Endothelial cell of umbilical vein (primary cell): Measurements from ENCODE around the gene AS3MT. TPM values are rescaled to one million over a fixed set of nuclear protein-coding genes. Genes with fewer than 3 reads are reported as not detected.

Experiments used
- BruUV-seq: library from RNA; stranded (reverse); fragments of 400-500 nt; replicated peaks from 2 replicates; lab custom pipeline; 2021; lab: Mats Ljungman, UMichigan
- CTCF ChIA-PET: fragments of 300-600, 350-600 bp; sonication (Branson Sonifier 250); formaldehyde crosslinking; loops from one replicate; lab custom pipeline; 2021; ENCODE audit warnings: antibody characterized with exemption, inconsistent platforms; lab: Charles Lee
- POLR2A ChIA-PET: fragments of 300-600, 350-600 bp; sonication (Branson Sonifier 250); formaldehyde crosslinking; loops from one replicate; lab custom pipeline; 2021; ENCODE audit warnings: antibody characterized with exemption, inconsistent platforms; lab: Charles Lee
- DNase-seq: peaks from one replicate; pipeline ENCODE4 v3.0.0-alpha.2; 2011; ENCODE audit warnings: low read depth, low spot score
- FAIRE-seq: peaks from 2 replicates; lab custom pipeline; 2011; peaks lifted over from hg19 to GRCh38; lab: Jason Lieb, UNC
- H2AFZ ChIP-seq: 2 replicates; pipeline ENCODE4 v1.6.0; 2012; ENCODE audit warnings: low read depth, low read length, control low read depth, inconsistent platforms
- H3K27ac ChIP-seq: 2 replicates; pipeline ENCODE4 v1.5.1; 2011; ENCODE audit warnings: low read depth, mild to moderate bottlenecking, control low read depth, low read length, moderate library complexity; ENCODE audit not compliant: insufficient read depth
- H3K27me3 ChIP-seq, 2 experiments: 2 replicates each; pipeline versions ENCODE4 v1.6.0 to v1.6.1; 2011; ENCODE audit warnings: low read length in 2 of 2, mixed read lengths in 1 of 2; ENCODE audit not compliant: control insufficient read depth in 2 of 2, insufficient read depth in 2 of 2
- H3K36me3 ChIP-seq, 2 experiments: 2 replicates in 1 of 2; 3 replicates in 1 of 2; pipeline ENCODE4 v1.5.1; 2011; ENCODE audit warnings: low read length in 2 of 2, mild to moderate bottlenecking in 1 of 2, moderate library complexity in 1 of 2; ENCODE audit not compliant: control insufficient read depth in 2 of 2, insufficient read depth in 2 of 2; ENCODE audit errors: extremely low read depth in 1 of 2
- H3K4me1 ChIP-seq: 3 replicates; pipeline ENCODE4 v1.5.1; 2011; ENCODE audit warnings: mild to moderate bottlenecking, low read length; ENCODE audit not compliant: control insufficient read depth, insufficient read depth; ENCODE audit errors: extremely low read depth
- H3K4me2 ChIP-seq: 2 replicates; pipeline ENCODE4 v1.6.1; 2011; ENCODE audit warnings: low read length, control low read depth, mixed read lengths; ENCODE audit not compliant: insufficient read depth
- H3K4me3 ChIP-seq, 3 experiments: fragments of 200-600 bp in 1 of 3; sonication (generic), shearing (Covaris generic) in 1 of 3; replicated peaks in 1 of 3; 2 replicates each; pipeline ENCODE4 v1.5.1; 2011 to 2016; ENCODE audit warnings: control low read depth in 3 of 3, low read length in 3 of 3, mild to moderate bottlenecking in 2 of 3, inconsistent platforms in 1 of 3, low read depth in 1 of 3, moderate library complexity in 1 of 3; ENCODE audit not compliant: insufficient read depth in 1 of 3
- H3K79me2 ChIP-seq: 2 replicates; pipeline ENCODE4 v1.6.0; 2012; ENCODE audit warnings: low read length, inconsistent platforms; ENCODE audit not compliant: control insufficient read depth, insufficient read depth
- H3K9ac ChIP-seq: replicated peaks from 2 replicates; pipeline ENCODE3; 2011; ENCODE audit warnings: low read length, control low read depth; ENCODE audit not compliant: insufficient read depth; ENCODE audit errors: extremely low read depth
- H3K9me1 ChIP-seq: replicated peaks from 3 replicates; pipeline ENCODE4 v1.6.0; 2011; ENCODE audit warnings: mild to moderate bottlenecking, low read length; ENCODE audit not compliant: control insufficient read depth, insufficient read depth; ENCODE audit errors: extremely low read depth
- H3K9me3 ChIP-seq: replicated peaks from 2 replicates; pipeline ENCODE4 v1.5.1; 2012; ENCODE audit warnings: low read length, inconsistent platforms; ENCODE audit not compliant: control insufficient read depth, insufficient read depth
- H4K20me1 ChIP-seq: replicated peaks from 2 replicates; pipeline ENCODE3; 2011; ENCODE audit warnings: mild to moderate bottlenecking, low read length; ENCODE audit not compliant: control insufficient read depth, insufficient read depth; ENCODE audit errors: extremely low read depth
- CTCF ChIP-seq, 2 donors: IDR thresholded peaks; 1 replicate in 1 of 2; 2 replicates in 1 of 2; pipeline ENCODE4 v1.5.1; 2011; ENCODE audit warnings: low read length in 2 of 2, mild to moderate bottlenecking in 2 of 2, moderate library complexity in 2 of 2, control low read depth in 1 of 2, inconsistent platforms in 1 of 2, low read depth in 1 of 2; ENCODE audit not compliant: insufficient read depth in 1 of 2; ENCODE audit errors: extremely low read depth in 1 of 2
- EZH2 ChIP-seq: IDR thresholded peaks from 2 replicates; pipeline ENCODE4 v1.6.1; 2012; ENCODE audit warnings: borderline replicate concordance, low read depth, mild to moderate bottlenecking, moderate library complexity, low read length, inconsistent platforms; ENCODE audit not compliant: severe bottlenecking
- FOS ChIP-seq: IDR thresholded peaks from 2 replicates; pipeline ENCODE4 v1.6.1; 2011; ENCODE audit warnings: mild to moderate bottlenecking, low read length, moderate library complexity, borderline replicate concordance; ENCODE audit not compliant: insufficient read depth
- GATA2 ChIP-seq: IDR thresholded peaks from 2 replicates; pipeline ENCODE4 v1.7.0; 2011; ENCODE audit warnings: low read depth, mild to moderate bottlenecking, moderate library complexity, mixed read lengths, low read length; ENCODE audit not compliant: insufficient read length, insufficient read depth
- JUN ChIP-seq: IDR thresholded peaks from 2 replicates; pipeline ENCODE4 v1.6.1; 2011; ENCODE audit warnings: borderline replicate concordance, low read depth; ENCODE audit not compliant: insufficient read length, insufficient read depth
- MYC ChIP-seq: IDR thresholded peaks from one replicate; pipeline ENCODE4 v1.6.1; 2011; ENCODE audit warnings: mild to moderate bottlenecking, low read depth, low read length
- POLR2A ChIP-seq: IDR thresholded peaks from 2 replicates; pipeline ENCODE4 v1.6.1; 2012; ENCODE audit warnings: low read depth, mild to moderate bottlenecking, control low read depth, low read length
- POLR2AphosphoS5 ChIP-seq: IDR thresholded peaks from 2 replicates; pipeline ENCODE4 v1.6.1; 2012; ENCODE audit warnings: low read depth, mild to moderate bottlenecking, control low read depth, low read length, moderate library complexity; ENCODE audit not compliant: insufficient read depth
- dilution Hi-C: fragments of 300-500 bp; cut with MboI; formaldehyde crosslinking; loops from one replicate; pipeline ENCODE4 v1.15.0; 2019; ENCODE audit warnings: low sequenced_read_pairs; ENCODE audit not compliant: extremely low pct_ligation_motif_present
- intact Hi-C: fragments of 100-400 bp; cut with micrococcal nuclease; formaldehyde crosslinking; loops from one replicate; pipeline ENCODE4 v1.10.0; 2022
- polyA plus RNA-seq, 4 experiments: library from polyadenylated mRNA; depleted of rRNA in 3 of 4; stranded (reverse) in 3 of 4; unstranded in 1 of 4; fragments of >200 nt; gene quantifications; 2 replicates each; pipeline versions ENCODE4 v1.2.1 to v1.2.3, GENCODE V29; 2011 to 2012; ENCODE audit warnings: missing spikeins in 1 of 4
- total RNA-seq: library from RNA; stranded (reverse); gene quantifications from 2 replicates; pipeline ENCODE4 v1.2.3, GENCODE V29; 2021

Gene AS3MT
- total and polyA plus RNA-seq, 2 donors (not counting 3 experiments of a cell fraction or from before 2014, with no cell fraction given) = 1.0 TPM; not detected in 1

GRCh38 chr10:102835007-102835482 is 34.2 kb upstream of the AS3MT start:
- DNase-seq (peak; percentile 80), FAIRE-seq (peak; percentile 85)
- Histone ChIP-seq H3K27me3 (peaks cover 0 to 4% of the 10 kb centered on the region in 2 experiments), H3K4me2 (no peak overlapping the region), H2AFZ (no peak overlapping the region), H3K9ac (no peak overlapping the region), H4K20me1 (no peaks in the 10 kb centered on the region), H3K27ac (no peak overlapping the region), H3K9me1 (no peaks in the 10 kb centered on the region), H3K9me3 (no peaks in the 10 kb centered on the region), H3K4me3 (no peak overlapping the region), H3K4me1 (no peaks in the 10 kb centered on the region), H3K36me3 (no peaks in the 10 kb centered on the region), H3K79me2 (no peaks in the 10 kb centered on the region)
- TF ChIP-seq FOS (no peak), CTCF (IDR thresholded peaks at IDR 0.05; ENCODE audit: extremely low read depth in 1 of 2, insufficient read depth in 1 of 2, low read depth in 1 of 2, low read length in 2 of 2) (peak; percentile 82 to 85)
- BruUV-seq = no TSS peak
- dilution Hi-C loops = no loop called here
- CTCF ChIA-PET = interaction anchor here (0.7 to 11.3 kb wide), 20 partner anchors 12 to 415 kb away, joined by 3 to 245 read pairs (median 5); partner anchors contain the start of gene CNNM2
- intact Hi-C loops = loop anchor here (1.0 kb wide), 5 partner anchors 66 to 409 kb away; no protein-coding TSS in a partner anchor
- POLR2A ChIA-PET = no interaction called here

DNA sequence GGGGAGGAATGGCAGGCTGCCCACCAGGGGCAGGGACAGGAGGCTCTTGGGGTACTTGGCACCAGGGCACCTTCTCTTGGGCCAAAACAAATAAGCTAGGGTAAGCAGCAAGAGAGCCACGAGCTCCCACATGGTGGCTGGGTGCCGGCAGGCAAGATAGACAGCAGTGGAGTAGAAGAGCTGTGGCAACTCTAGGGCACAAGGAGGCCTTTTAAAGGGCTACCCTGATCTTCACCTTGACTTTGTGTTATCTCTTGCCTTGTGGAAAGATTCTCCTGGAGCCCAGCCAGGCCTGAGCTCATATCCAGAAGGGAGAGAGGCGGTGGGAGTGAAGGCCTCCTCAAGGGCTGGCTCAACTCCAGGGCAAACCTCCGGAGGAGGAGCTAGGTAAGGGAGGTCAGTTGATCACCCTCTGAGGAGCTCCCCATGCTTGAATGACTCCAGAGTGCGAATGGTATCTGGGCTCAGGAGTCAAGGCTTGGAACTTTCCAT is 32.0 kb upstream of the AS3MT start, which contains the start of gene CYP17A1:
Gene CYP17A1, minus strand, starts transcription at position 184 of the 492 bp plus-strand sequence. Its CDS starts 52 bp downstream, at position 132.
- no peaks in the 10 kb centered on the region for H4K20me1 ChIP-seq
- H3K27me3 ChIP-seq = peaks cover 0 to 4% of the 10 kb centered on the region in 2 experiments
- DNase-seq (no peak), FAIRE-seq (no peak)
- no peak within 1 kb of the TSS for H3K9ac ChIP-seq
- H3K4me1 ChIP-seq = no peaks in the 10 kb centered on the region
- no peaks in the 10 kb centered on the region for H3K9me3 ChIP-seq
- no TSS peak for BruUV-seq
- H3K36me3 ChIP-seq = no peaks in the 10 kb centered on the region
- TF ChIP-seq JUN (no peak), POLR2AphosphoS5 (no peak), GATA2 (no peak), MYC (no peak), FOS (no peak), EZH2 (no peak), POLR2A (no peak), CTCF (IDR thresholded peaks at IDR 0.05; ENCODE audit: extremely low read depth in 1 of 2, insufficient read depth in 1 of 2, low read depth in 1 of 2, low read length in 2 of 2) (no peak)
- no peak within 1 kb of the TSS for H2AFZ ChIP-seq
- CTCF ChIA-PET = interaction anchor here (0.7 to 11.3 kb wide), 14 partner anchors 9 to 407 kb away, joined by 3 to 245 read pairs (median 6); partner anchors contain the start of genes AS3MT, CNNM2 and NT5C2
- intact Hi-C loops = no loop called here
- no peak within 1 kb of the TSS for H3K27ac ChIP-seq
- no peak within 1 kb of the TSS for H3K4me2 ChIP-seq
- no peaks in the 10 kb centered on the region for H3K9me1 ChIP-seq
- POLR2A ChIA-PET = no interaction called here
- H3K4me3 ChIP-seq = no peak within 1 kb of the TSS
- dilution Hi-C loops = no loop called here
- H3K79me2 ChIP-seq = no peaks in the 10 kb centered on the region
